HG03139 (cell line): ENCODE data around the gene SLC27A5.
"Not testable (repeated sequence)": the region's sequence is repeated elsewhere in the genome, so short reads cannot be mapped to it uniquely, and the experiment has no call there.

ENCODE experiments used
- ATAC-seq: cut with Tn5 transposase; IDR thresholded peaks from one replicate; pipeline ENCODE4 v1.9.1; 2021; ENCODE audit not compliant: unreplicated experiment

The SLC27A5 gene

GRCh38 chr19:58550362-58551122 is 38.8 kb upstream of the SLC27A5 start:
- ATAC-seq, result no peak

GRCh38 chr19:58549664-58550361 is 38.0 kb upstream of the SLC27A5 start:
- ATAC-seq, result no peak

GRCh38 chr19:58548859-58549663 is 37.3 kb upstream of the SLC27A5 start:
- no peak for ATAC-seq

GRCh38 chr19:58547323-58548312 is 35.8 kb upstream of the SLC27A5 start:
- ATAC-seq, result no peak

GRCh38 chr19:58546019-58546530 is 34.3 kb upstream of the SLC27A5 start:
- ATAC-seq, result no peak

- no peak for ATAC-seq
Observed at GRCh38 chr19:58545286-58546018, 33.7 kb upstream of the SLC27A5 start.

- ATAC-seq, result peak; percentile 34
Observed at GRCh38 chr19:58544591-58545285, 32.9 kb upstream of the SLC27A5 start.

GRCh38 chr19:58543826-58544590 is 32.2 kb upstream of the SLC27A5 start, which contains the start of gene TRIM28:
TSS of gene TRIM28 (plus strand) at chr19:58544064. CDS start at chr19:58544758, 694 bp downstream.
- peak; percentile 72 for ATAC-seq

GRCh38 chr19:58542641-58543372 is 31.0 kb upstream of the SLC27A5 start:
- ATAC-seq, result not testable (repeated sequence)

- ATAC-seq, result not testable (repeated sequence)
Observed at GRCh38 chr19:58539169-58539559, 27.4 kb upstream of the SLC27A5 start.

GRCh38 chr19:58538257-58539168 is 26.7 kb upstream of the SLC27A5 start:
- ATAC-seq, result no peak

GRCh38 chr19:58536852-58537798 is 25.3 kb upstream of the SLC27A5 start:
- no peak for ATAC-seq

- no peak for ATAC-seq
Observed at GRCh38 chr19:58535857-58536256, 24.1 kb upstream of the SLC27A5 start.

GRCh38 chr19:58531034-58531840 is 19.4 kb upstream of the SLC27A5 start:
- no peak for ATAC-seq
